SK-N-SH treated with all-trans-retinoic acid at 6 μM for 48 hours (cell line): Measurements from ENCODE around the gene MIAT.

Experiments used
- ATAC-seq: fragments of 200-7000 bp; cut with Tn5 transposase; 3 replicates; pipeline ENCODE4 v1.9.1; 2020; ENCODE audit warnings: mild to moderate bottlenecking, moderate library complexity
- BACH2 ChIP-seq: fragments of 250-450 bp; sonication (Bioruptor Pico); IDR thresholded peaks from 2 replicates; pipeline ENCODE4 v1.9.0; 2021; ENCODE audit warnings: mild to moderate bottlenecking, borderline replicate concordance
- CREB5 ChIP-seq: fragments of 250-450 bp; sonication (Bioruptor Pico); IDR thresholded peaks from 2 replicates; pipeline ENCODE4 v1.5.1; 2020; ENCODE audit warnings: low read depth, mild to moderate bottlenecking, moderate library complexity
- CSRNP3 ChIP-seq: fragments of 250-450 bp; sonication (Bioruptor Pico); IDR thresholded peaks from 2 replicates; pipeline ENCODE4 v1.5.1; 2021; ENCODE audit warnings: mild to moderate bottlenecking, moderate library complexity
- ESRRG ChIP-seq: fragments of 250-450 bp; sonication (Bioruptor Pico); IDR thresholded peaks from 2 replicates; pipeline ENCODE4 v1.6.1; 2021; ENCODE audit warnings: mild to moderate bottlenecking
- GLIS3 ChIP-seq: fragments of 250-450 bp; sonication (Bioruptor Pico); IDR thresholded peaks from 2 replicates; pipeline ENCODE4 v1.5.0; 2020; ENCODE audit warnings: mild to moderate bottlenecking, moderate library complexity
- ISL1 ChIP-seq: fragments of 250-450 bp; sonication (Bioruptor Pico); IDR thresholded peaks from 2 replicates; pipeline ENCODE4 v2.1.2; 2022; ENCODE audit warnings: mild to moderate bottlenecking, moderate library complexity
- OSR1 ChIP-seq: fragments of 250-450 bp; sonication (Bioruptor Pico); IDR thresholded peaks from 2 replicates; pipeline ENCODE4 v1.8.0; 2022; ENCODE audit warnings: moderate library complexity, mild to moderate bottlenecking, inconsistent platforms
- PPARA ChIP-seq: fragments of 250-450 bp; sonication (Bioruptor Pico); IDR thresholded peaks from 2 replicates; pipeline ENCODE4 v1.5.0; 2020; ENCODE audit warnings: mild to moderate bottlenecking, borderline replicate concordance
- SNAI2 ChIP-seq: fragments of 250-450 bp; sonication (Bioruptor Pico); IDR thresholded peaks from 2 replicates; pipeline ENCODE4 v1.5.0; 2020; ENCODE audit warnings: mild to moderate bottlenecking, moderate library complexity
- TCF4 ChIP-seq: fragments of 250-450 bp; sonication (Bioruptor Pico); IDR thresholded peaks from 2 replicates; pipeline ENCODE4 v1.8.0; 2021; ENCODE audit warnings: mild to moderate bottlenecking, moderate library complexity, borderline replicate concordance
- TOX ChIP-seq: fragments of 250-450 bp; sonication (Bioruptor Pico); IDR thresholded peaks from 2 replicates; pipeline ENCODE4 v1.8.0; 2021; ENCODE audit warnings: mild to moderate bottlenecking, moderate library complexity, borderline replicate concordance
- ZC3H10 ChIP-seq: fragments of 250-450 bp; sonication (Bioruptor Pico); IDR thresholded peaks from 2 replicates; pipeline ENCODE4 v1.5.1; 2021; ENCODE audit warnings: mild to moderate bottlenecking, moderate library complexity
- ZFP30 ChIP-seq: fragments of 450-650 bp; formaldehyde crosslinking; IDR thresholded peaks from 2 replicates; pipeline ENCODE4 v1.5.0; 2022; ENCODE audit warnings: mild to moderate bottlenecking, moderate library complexity
- ZNF565 ChIP-seq: fragments of 450-650 bp; formaldehyde crosslinking; conservative IDR thresholded peaks from 2 replicates; pipeline ENCODE4 v1.5.0; 2020; ENCODE audit warnings: low read depth, mild to moderate bottlenecking, moderate library complexity
- ZNF70 ChIP-seq: fragments of 450-650 bp; formaldehyde crosslinking; IDR thresholded peaks from 2 replicates; pipeline ENCODE4 v1.5.0; 2020; ENCODE audit warnings: mild to moderate bottlenecking, moderate library complexity
- ZNF8 ChIP-seq: fragments of 450-650 bp; formaldehyde crosslinking; IDR thresholded peaks from 2 replicates; pipeline ENCODE4 v1.5.0; 2020; ENCODE audit warnings: mild to moderate bottlenecking, moderate library complexity
- TF ChIP-seq, protein P1 (sequence below): fragments of 250-450 bp; sonication (Bioruptor Pico); IDR thresholded peaks from 2 replicates; pipeline ENCODE4 v1.8.0; 2020; ENCODE audit warnings: mild to moderate bottlenecking, moderate library complexity, borderline replicate concordance
- TF ChIP-seq, protein P2 (sequence below): fragments of 250-450 bp; sonication (Bioruptor Pico); IDR thresholded peaks from 2 replicates; pipeline ENCODE4 v1.5.0; 2020; ENCODE audit warnings: mild to moderate bottlenecking, moderate library complexity
- TF ChIP-seq, protein P3 (sequence below): fragments of 250-450 bp; sonication (Bioruptor Pico); IDR thresholded peaks from 2 replicates; pipeline ENCODE4 v1.8.0; 2021; ENCODE audit warnings: low read depth, mild to moderate bottlenecking, moderate library complexity, borderline replicate concordance

Gene MIAT

DNA sequence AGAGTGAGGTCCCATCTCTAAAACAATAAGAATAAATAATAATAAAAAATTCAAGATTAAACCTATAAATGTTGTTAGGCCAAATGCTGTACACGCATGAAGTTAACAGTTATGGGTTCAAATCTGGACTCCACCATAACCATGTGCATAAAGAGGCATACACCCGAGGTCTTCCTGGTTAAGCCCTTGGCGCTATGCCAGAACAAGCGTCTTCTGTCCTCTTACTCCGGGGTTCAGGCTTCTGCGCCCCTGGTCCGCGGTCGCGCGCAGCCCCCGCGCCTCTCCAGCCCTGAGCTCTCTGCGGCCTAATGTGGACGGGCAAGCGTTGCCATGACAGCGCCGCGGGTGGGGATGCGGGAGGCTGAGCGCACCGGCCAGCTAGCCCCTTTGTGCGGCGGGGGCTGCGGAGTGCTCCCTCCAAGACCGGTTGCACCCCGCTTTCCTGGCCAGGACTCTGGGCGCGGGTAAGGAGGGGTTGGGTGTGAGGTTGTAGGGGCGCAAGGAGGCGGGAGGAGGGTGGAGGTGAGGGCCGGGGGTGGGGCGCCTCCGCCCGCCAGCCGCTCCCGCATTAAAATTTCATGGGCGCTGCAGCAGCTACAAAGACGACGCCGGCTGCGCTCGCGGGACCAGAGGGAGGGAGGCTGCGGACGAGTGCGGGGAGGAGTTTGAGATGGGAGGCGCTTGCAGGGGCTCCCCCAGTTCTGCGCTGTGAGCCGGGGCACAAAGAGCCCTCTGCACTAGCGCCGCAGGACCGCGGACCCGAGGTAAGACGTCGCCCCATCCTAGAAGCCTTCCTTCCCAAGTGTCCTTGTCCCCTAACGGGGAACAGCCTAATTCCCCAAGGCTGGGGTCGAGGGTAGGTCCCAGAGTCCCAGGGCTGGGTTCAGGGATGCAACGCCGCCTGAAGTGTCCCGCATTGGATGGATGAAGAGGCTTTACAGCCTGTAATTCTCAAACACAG lies at the start of gene MIAT:
Gene MIAT (plus strand): TSS at position 698 of the 961 bp plus-strand sequence.
- ATAC-seq: peak; percentile 67
- TF ChIP-seq GLIS3: no peak
- TF ChIP-seq, protein P1, sequence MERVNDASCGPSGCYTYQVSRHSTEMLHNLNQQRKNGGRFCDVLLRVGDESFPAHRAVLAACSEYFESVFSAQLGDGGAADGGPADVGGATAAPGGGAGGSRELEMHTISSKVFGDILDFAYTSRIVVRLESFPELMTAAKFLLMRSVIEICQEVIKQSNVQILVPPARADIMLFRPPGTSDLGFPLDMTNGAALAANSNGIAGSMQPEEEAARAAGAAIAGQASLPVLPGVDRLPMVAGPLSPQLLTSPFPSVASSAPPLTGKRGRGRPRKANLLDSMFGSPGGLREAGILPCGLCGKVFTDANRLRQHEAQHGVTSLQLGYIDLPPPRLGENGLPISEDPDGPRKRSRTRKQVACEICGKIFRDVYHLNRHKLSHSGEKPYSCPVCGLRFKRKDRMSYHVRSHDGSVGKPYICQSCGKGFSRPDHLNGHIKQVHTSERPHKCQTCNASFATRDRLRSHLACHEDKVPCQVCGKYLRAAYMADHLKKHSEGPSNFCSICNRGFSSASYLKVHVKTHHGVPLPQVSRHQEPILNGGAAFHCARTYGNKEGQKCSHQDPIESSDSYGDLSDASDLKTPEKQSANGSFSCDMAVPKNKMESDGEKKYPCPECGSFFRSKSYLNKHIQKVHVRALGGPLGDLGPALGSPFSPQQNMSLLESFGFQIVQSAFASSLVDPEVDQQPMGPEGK: 0 out of 2 replicates have a peak, but pooled peaks have one; percentile 29

DNA sequence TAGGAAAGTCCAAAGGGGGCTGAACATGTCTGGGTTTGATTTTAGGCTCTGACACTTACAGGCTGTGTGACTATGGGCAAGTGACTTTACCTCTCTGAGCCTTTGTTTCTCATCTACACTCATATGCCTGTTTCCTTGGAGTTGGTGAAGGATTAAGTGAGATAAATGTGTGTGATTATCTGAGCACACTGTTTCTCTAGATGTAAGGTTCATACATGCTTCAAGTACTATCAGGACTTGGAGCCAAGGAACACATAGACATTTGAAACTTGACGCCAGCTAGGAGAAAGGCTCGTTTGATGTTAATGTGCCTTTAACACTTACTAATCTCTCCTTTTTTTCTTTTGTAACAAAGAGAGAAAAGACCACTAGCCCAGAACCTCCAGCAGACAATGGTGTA lies 49.3 kb upstream of the MIAT start:
- no peak for ATAC-seq
- TF ChIP-seq TOX (CRISPR knock-in tag) (no peak), ZFP30 (CRISPR knock-in tag) (no peak), TCF4 (CRISPR knock-in tag) (no peak), ISL1 (CRISPR knock-in tag) (no peak), ESRRG (CRISPR knock-in tag) (no peak), BACH2 (CRISPR knock-in tag) (no peak), SNAI2 (no peak)
- TF ChIP-seq, protein P2, sequence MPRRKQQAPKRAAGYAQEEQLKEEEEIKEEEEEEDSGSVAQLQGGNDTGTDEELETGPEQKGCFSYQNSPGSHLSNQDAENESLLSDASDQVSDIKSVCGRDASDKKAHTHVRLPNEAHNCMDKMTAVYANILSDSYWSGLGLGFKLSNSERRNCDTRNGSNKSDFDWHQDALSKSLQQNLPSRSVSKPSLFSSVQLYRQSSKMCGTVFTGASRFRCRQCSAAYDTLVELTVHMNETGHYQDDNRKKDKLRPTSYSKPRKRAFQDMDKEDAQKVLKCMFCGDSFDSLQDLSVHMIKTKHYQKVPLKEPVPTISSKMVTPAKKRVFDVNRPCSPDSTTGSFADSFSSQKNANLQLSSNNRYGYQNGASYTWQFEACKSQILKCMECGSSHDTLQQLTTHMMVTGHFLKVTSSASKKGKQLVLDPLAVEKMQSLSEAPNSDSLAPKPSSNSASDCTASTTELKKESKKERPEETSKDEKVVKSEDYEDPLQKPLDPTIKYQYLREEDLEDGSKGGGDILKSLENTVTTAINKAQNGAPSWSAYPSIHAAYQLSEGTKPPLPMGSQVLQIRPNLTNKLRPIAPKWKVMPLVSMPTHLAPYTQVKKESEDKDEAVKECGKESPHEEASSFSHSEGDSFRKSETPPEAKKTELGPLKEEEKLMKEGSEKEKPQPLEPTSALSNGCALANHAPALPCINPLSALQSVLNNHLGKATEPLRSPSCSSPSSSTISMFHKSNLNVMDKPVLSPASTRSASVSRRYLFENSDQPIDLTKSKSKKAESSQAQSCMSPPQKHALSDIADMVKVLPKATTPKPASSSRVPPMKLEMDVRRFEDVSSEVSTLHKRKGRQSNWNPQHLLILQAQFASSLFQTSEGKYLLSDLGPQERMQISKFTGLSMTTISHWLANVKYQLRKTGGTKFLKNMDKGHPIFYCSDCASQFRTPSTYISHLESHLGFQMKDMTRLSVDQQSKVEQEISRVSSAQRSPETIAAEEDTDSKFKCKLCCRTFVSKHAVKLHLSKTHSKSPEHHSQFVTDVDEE (CRISPR knock-in tag): no peak

GRCh38 chr22:26609287-26609686 lies 48.1 kb upstream of the MIAT start:
- no peak for ATAC-seq
- TF ChIP-seq, protein P3, sequence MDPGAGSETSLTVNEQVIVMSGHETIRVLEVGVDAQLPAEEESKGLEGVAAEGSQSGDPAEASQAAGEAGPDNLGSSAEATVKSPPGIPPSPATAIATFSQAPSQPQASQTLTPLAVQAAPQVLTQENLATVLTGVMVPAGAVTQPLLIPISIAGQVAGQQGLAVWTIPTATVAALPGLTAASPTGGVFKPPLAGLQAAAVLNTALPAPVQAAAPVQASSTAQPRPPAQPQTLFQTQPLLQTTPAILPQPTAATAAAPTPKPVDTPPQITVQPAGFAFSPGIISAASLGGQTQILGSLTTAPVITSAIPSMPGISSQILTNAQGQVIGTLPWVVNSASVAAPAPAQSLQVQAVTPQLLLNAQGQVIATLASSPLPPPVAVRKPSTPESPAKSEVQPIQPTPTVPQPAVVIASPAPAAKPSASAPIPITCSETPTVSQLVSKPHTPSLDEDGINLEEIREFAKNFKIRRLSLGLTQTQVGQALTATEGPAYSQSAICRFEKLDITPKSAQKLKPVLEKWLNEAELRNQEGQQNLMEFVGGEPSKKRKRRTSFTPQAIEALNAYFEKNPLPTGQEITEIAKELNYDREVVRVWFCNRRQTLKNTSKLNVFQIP (CRISPR knock-in tag): no peak
- TF ChIP-seq TOX (CRISPR knock-in tag): no peak
- TF ChIP-seq GLIS3: no peak
- no peak for TF ChIP-seq ZFP30 (CRISPR knock-in tag)
- TF ChIP-seq ESRRG (CRISPR knock-in tag): no peak
- TF ChIP-seq ZNF565 (CRISPR knock-in tag): no peak
- TF ChIP-seq SNAI2: no peak
- no peak for TF ChIP-seq CREB5 (CRISPR knock-in tag)
- no peak for TF ChIP-seq ZNF70 (CRISPR knock-in tag)
- no peak for TF ChIP-seq TCF4 (CRISPR knock-in tag)
- no peak for TF ChIP-seq OSR1
- TF ChIP-seq BACH2 (CRISPR knock-in tag): no peak

DNA sequence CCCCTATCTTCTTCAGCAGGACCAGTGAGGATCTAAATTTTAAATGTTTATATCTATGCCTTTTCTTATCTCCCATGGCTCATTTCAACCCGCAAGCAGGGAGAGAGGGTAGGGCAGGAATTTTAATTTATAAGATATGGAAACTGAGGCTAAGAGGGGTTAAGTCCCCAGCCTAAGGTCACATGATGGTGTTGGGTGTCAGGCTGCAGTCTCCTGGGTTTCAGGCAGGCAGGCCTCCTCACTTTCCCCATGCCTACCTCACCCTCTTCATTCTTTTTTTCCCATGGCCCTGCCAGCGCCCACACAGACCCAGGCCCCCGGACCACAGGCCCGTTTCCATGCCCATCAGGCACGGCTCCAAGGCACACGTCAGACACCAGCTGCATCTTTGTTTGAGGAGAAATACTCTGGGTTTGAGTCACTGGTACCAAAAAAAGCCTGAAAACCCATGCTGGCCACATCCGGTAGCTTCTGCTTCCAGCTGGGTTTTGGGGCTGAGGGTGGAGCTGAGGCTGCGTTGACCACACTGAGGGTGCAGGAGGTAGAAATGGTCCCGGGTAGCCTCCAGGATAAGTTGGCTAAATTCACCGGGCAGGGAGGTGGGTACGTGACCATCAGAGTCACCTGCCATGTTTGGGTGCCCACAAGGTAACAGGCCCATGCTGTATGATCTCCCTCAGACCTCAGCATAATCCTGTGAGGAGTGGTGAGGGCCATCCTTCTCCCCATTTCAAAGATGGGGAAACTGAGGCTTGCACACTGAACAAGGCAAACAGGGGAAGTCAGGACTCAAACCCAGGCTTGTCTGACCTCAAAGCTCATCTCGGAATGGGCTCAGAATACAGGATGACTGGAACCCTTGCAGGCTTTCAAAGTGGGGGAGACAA lies 47.1 kb upstream of the MIAT start:
- ATAC-seq: peak; percentile 85
- TF ChIP-seq CSRNP3 (CRISPR knock-in tag): no peak
- TF ChIP-seq ZC3H10: no peak
- TF ChIP-seq ZNF8 (CRISPR knock-in tag): no peak
- no peak for TF ChIP-seq ZNF565 (CRISPR knock-in tag)
- no peak for TF ChIP-seq PPARA (CRISPR knock-in tag)
